GM18507 (cell line): ENCODE data around the gene CHID1.

ENCODE experiments used
- DNase-seq: peaks from one replicate; pipeline ENCODE4 v3.0.0; 2011; ENCODE audit warnings: low read depth; ENCODE audit not compliant: insufficient read length; ENCODE audit errors: extremely low spot score
- FAIRE-seq: peaks from 2 replicates; lab custom pipeline; 2011; peaks lifted over from hg19 to GRCh38; lab: Jason Lieb, UNC

CHID1 gene

GRCh38 chr11:819129-819931 is 91.3 kb downstream of the CHID1 start:
- DNase-seq, result no peak
- FAIRE-seq, result peak; percentile 80

- FAIRE-seq, result no peak
- no peak for DNase-seq
Observed at GRCh38 chr11:818396-819128, 92.0 kb downstream of the CHID1 start, which contains the start of gene PNPLA2. TSS of gene PNPLA2 (plus strand) at chr11:818914. CDS start at chr11:819719, 805 bp downstream.
